ENCODE results near the gene CHD6.

Gene CHD6

GRCh38 chr20:41627001-41627495, 8.9 kb upstream of the CHD6 start:
- CTCF ChIA-PET, result interaction anchor here (0.8 kb wide), 1 partner anchor 95 kb away, joined by 3 read pairs; no protein-coding TSS in a partner anchor
- H3K4me3 ChIP-seq (ENCODE audit: low read depth, low read length), result no peak overlapping the region
- TF ChIP-seq, protein P1, sequence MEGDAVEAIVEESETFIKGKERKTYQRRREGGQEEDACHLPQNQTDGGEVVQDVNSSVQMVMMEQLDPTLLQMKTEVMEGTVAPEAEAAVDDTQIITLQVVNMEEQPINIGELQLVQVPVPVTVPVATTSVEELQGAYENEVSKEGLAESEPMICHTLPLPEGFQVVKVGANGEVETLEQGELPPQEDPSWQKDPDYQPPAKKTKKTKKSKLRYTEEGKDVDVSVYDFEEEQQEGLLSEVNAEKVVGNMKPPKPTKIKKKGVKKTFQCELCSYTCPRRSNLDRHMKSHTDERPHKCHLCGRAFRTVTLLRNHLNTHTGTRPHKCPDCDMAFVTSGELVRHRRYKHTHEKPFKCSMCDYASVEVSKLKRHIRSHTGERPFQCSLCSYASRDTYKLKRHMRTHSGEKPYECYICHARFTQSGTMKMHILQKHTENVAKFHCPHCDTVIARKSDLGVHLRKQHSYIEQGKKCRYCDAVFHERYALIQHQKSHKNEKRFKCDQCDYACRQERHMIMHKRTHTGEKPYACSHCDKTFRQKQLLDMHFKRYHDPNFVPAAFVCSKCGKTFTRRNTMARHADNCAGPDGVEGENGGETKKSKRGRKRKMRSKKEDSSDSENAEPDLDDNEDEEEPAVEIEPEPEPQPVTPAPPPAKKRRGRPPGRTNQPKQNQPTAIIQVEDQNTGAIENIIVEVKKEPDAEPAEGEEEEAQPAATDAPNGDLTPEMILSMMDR (IDR thresholded peaks at IDR 0.05; ENCODE audit: insufficient read depth, low read length, missing control alignments), result no peak
- POLR2A ChIA-PET, result no interaction called here
- no peak for DNase-seq (ENCODE audit: low read depth, low spot score)

GRCh38 chr20:41623625-41624375, 5.6 kb upstream of the CHD6 start:
- TF ChIP-seq, protein P1 (IDR thresholded peaks at IDR 0.05; ENCODE audit: insufficient read depth, low read length, missing control alignments), result no peak
- no peak for DNase-seq (ENCODE audit: low read depth, low spot score)
- ChIA-PET POLR2A (no interaction called here), CTCF (no interaction called here)
- H3K4me3 ChIP-seq (ENCODE audit: low read depth, low read length), result no peak overlapping the region

- no peak overlapping the region for H3K4me3 ChIP-seq (ENCODE audit: low read depth, low read length)
- TF ChIP-seq, protein P1 (IDR thresholded peaks at IDR 0.05; ENCODE audit: insufficient read depth, low read length, missing control alignments), result no peak
- CTCF ChIA-PET, result no interaction called here
- no peak for DNase-seq (ENCODE audit: low read depth, low spot score)
- POLR2A ChIA-PET, result no interaction called here
Observed at GRCh38 chr20:41622584-41622983, 4.4 kb upstream of the CHD6 start.

DNA sequence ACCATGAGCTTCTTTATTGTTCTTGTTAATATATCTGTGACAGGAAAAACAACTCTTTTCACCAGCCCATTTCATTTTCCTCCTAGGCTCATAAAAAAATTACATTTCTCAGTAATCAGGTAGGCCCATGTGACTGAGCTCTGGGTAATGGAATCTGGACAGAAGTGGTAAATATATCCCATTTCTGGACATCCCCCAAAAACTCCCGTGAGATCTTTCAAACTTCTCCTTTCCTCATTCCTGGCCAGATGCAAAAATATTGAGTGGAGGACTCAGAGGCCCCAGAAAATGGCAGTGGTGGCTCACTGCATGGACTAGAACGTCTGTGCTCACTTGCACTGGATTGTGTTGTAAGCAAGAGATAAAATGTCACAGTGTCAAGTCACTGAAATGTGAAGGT, 3.8 kb upstream of the CHD6 start:
- TF ChIP-seq, protein P1 (IDR thresholded peaks at IDR 0.05; ENCODE audit: insufficient read depth, low read length, missing control alignments), result no peak
- no peak overlapping the region for H3K4me3 ChIP-seq (ENCODE audit: low read depth, low read length)
- ChIA-PET CTCF (no interaction called here), POLR2A (no interaction called here)
- DNase-seq (ENCODE audit: low read depth, low spot score), result no peak

DNA sequence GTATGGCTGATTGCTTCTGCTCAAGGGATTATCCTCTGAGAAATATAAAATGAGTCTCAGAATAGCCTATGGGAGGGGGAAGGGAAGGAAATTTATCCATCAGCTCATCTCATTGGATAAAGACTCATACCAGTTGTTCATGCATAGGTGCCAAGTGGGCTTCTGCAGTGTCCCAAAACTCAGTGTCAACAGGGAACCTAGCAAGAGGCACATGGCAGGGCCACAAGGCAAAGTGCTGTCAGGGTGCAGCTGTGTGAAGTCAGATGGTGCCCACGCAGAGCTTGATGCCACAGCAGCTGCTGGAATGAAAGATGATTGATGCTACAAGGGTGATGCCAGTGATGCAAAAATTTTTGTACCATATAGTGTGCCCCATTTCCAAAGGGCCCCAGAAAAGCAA, 3.2 kb upstream of the CHD6 start:
- no peak for DNase-seq (ENCODE audit: low read depth, low spot score)
- TF ChIP-seq, protein P1 (IDR thresholded peaks at IDR 0.05; ENCODE audit: insufficient read depth, low read length, missing control alignments), result no peak
- H3K4me3 ChIP-seq (ENCODE audit: low read depth, low read length), result no peak overlapping the region
- CTCF ChIA-PET, result no interaction called here
- POLR2A ChIA-PET, result no interaction called here

DNA sequence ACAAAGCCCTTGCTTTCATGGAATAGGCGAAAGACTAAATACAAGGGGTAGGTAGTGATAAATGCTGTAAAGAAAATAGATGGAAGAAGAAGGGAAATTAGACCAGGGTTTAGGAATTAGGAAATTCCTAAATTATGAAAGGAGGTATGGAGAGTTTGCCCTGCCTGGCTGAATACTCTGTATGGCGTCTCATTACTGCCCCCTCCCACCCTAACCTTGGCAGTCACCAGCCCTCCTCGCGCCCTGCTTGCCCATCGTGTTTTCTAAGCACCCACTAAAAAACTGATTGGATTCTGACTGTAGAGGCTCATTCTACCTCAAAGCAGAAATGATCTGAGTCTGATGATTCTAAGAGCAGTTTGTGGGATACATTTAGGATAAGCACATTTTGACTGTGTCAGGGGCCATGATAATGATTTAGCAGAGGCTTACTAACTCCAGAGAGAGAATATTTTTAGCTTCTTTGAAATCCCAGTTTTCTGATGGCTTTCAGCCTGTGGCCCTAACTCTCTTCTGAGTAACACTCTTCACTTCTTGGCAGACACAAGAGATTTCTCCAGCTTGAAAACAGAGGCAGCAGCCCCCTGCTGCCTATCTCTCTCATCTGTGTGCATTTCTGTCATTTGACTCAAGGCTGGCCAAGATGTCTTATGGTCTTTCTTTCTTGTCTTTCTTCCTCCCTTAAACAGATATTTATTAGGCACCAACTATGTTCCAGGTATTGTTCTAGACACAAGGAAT, 1.4 kb upstream of the CHD6 start:
- no peak overlapping the region; the same call in 1 of the 2 replicates for H3K4me3 ChIP-seq (ENCODE audit: low read depth, low read length)
- TF ChIP-seq, protein P1 (IDR thresholded peaks at IDR 0.05; ENCODE audit: insufficient read depth, low read length, missing control alignments), result no peak
- CTCF ChIA-PET, result interaction anchor here (0.8 to 2.8 kb wide), 2 partner anchors 11 to 164 kb away, joined by 3 to 7 read pairs; no protein-coding TSS in a partner anchor
- POLR2A ChIA-PET, result no interaction called here
- no peak for DNase-seq (ENCODE audit: low read depth, low spot score)
